ENCODE data around the gene SYT5. TPM values are rescaled to one million over a fixed set of nuclear protein-coding genes. Genes with fewer than 3 reads are reported as not detected.

SYT5 gene
- total and polyA plus RNA-seq, 9 of the 15 experiments (the other 6 are each of a cell fraction or from before 2014, with no cell fraction given), result 1.3 to 20.9 (median 8.8) TPM

DNA sequence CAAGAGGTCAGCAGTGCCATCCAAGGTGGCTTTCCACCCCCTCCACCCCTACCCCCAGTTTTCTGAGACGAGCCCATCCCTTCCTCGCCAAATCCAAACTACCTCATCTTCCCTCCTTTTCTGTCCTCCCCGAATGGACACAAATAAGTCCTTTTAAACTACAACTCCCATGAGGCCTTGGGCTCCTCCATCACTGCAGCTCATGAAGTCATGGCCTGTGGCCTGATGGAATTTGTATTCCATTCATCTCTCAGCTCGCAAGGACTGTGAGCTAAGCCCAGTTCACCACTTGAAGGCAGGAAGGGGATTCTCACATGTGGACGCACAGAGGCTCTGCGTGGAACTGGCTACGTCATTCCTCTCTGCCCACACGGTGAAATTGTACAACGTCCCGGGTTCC, 16.7 kb upstream of the SYT5 start (continued):
- TF ChIP-seq, protein P1, sequence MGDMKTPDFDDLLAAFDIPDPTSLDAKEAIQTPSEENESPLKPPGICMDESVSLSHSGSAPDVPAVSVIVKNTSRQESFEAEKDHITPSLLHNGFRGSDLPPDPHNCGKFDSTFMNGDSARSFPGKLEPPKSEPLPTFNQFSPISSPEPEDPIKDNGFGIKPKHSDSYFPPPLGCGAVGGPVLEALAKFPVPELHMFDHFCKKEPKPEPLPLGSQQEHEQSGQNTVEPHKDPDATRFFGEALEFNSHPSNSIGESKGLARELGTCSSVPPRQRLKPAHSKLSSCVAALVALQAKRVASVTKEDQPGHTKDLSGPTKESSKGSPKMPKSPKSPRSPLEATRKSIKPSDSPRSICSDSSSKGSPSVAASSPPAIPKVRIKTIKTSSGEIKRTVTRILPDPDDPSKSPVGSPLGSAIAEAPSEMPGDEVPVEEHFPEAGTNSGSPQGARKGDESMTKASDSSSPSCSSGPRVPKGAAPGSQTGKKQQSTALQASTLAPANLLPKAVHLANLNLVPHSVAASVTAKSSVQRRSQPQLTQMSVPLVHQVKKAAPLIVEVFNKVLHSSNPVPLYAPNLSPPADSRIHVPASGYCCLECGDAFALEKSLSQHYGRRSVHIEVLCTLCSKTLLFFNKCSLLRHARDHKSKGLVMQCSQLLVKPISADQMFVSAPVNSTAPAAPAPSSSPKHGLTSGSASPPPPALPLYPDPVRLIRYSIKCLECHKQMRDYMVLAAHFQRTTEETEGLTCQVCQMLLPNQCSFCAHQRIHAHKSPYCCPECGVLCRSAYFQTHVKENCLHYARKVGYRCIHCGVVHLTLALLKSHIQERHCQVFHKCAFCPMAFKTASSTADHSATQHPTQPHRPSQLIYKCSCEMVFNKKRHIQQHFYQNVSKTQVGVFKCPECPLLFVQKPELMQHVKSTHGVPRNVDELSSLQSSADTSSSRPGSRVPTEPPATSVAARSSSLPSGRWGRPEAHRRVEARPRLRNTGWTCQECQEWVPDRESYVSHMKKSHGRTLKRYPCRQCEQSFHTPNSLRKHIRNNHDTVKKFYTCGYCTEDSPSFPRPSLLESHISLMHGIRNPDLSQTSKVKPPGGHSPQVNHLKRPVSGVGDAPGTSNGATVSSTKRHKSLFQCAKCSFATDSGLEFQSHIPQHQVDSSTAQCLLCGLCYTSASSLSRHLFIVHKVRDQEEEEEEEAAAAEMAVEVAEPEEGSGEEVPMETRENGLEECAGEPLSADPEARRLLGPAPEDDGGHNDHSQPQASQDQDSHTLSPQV (IDR thresholded peaks at IDR 0.05), result no peak
- TF ChIP-seq ZNF695 (CRISPR knock-in tag; IDR thresholded peaks at IDR 0.05), result no peak
- no peak for TF ChIP-seq SRSF9 (IDR thresholded peaks at IDR 0.05; ENCODE audit: borderline replicate concordance, low read depth, low read length)
- no peak for TF ChIP-seq SIRT6 (IDR thresholded peaks at IDR 0.05; ENCODE audit: low read depth, low read length)
- peak; percentile 88 for TF ChIP-seq HCFC1 (IDR thresholded peaks at IDR 0.05; ENCODE audit: low read depth, low read length)
- peak; percentile 81 for TF ChIP-seq ZNF143 (CRISPR knock-in tag; IDR thresholded peaks at IDR 0.05)
- TF ChIP-seq ZNF23 (CRISPR knock-in tag; IDR thresholded peaks at IDR 0.05), result no peak
- TF ChIP-seq, protein P2, sequence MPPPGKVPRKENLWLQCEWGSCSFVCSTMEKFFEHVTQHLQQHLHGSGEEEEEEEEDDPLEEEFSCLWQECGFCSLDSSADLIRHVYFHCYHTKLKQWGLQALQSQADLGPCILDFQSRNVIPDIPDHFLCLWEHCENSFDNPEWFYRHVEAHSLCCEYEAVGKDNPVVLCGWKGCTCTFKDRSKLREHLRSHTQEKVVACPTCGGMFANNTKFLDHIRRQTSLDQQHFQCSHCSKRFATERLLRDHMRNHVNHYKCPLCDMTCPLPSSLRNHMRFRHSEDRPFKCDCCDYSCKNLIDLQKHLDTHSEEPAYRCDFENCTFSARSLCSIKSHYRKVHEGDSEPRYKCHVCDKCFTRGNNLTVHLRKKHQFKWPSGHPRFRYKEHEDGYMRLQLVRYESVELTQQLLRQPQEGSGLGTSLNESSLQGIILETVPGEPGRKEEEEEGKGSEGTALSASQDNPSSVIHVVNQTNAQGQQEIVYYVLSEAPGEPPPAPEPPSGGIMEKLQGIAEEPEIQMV (tag; conservative IDR thresholded peaks at IDR 0.05; ENCODE audit: low read depth), result no peak
- no peak for TF ChIP-seq SMAD3 (CRISPR knock-in tag; conservative IDR thresholded peaks at IDR 0.05)
- TF ChIP-seq MEF2D (tag; conservative IDR thresholded peaks at IDR 0.05; ENCODE audit: low read depth), result no peak
- TF ChIP-seq HOXB6 (CRISPR knock-in tag; IDR thresholded peaks at IDR 0.05; ENCODE audit: borderline replicate concordance), result no peak
- TF ChIP-seq NFATC3 (IDR thresholded peaks at IDR 0.05), result no peak
- no peak for TF ChIP-seq RFX5 (IDR thresholded peaks at IDR 0.05; ENCODE audit: low read depth, low read length)
- TF ChIP-seq HNRNPH1 (optimal IDR thresholded peaks at IDR 0.05; ENCODE audit: low read depth, low read length), result no peak
- TF ChIP-seq ILF3 (IDR thresholded peaks at IDR 0.05; ENCODE audit: borderline replicate concordance), result no peak
- TF ChIP-seq ETV5 (CRISPR knock-in tag; IDR thresholded peaks at IDR 0.05; ENCODE audit: low read depth), result no peak
- TF ChIP-seq NELFE (IDR thresholded peaks at IDR 0.05; ENCODE audit: insufficient read depth, insufficient read length), result no peak
- TF ChIP-seq SIX5 (IDR thresholded peaks at IDR 0.05; ENCODE audit: borderline replicate concordance in 1 of 2, insufficient read depth in 1 of 2, low read depth in 1 of 2, low read length in 2 of 2), result peak; percentile 74 to 84; a peak in 3 of 4 replicates
- no peak for TF ChIP-seq BRF1 (IDR thresholded peaks at IDR 0.05; ENCODE audit: borderline replicate concordance, extremely low read depth, insufficient read length)
- TF ChIP-seq CREM (IDR thresholded peaks at IDR 0.05; ENCODE audit: low read depth), result 0 out of 2 replicates have a peak, but pooled peaks have one; percentile 27
- peak in 1 of 3 experiments; percentile 56 for TF ChIP-seq YY1 (IDR thresholded peaks at IDR 0.05; ENCODE audit: borderline replicate concordance in 1 of 3, control insufficient read depth in 1 of 3, extremely low read depth in 1 of 3, insufficient read depth in 3 of 3, insufficient read length in 1 of 3, insufficient replicate concordance in 2 of 3, low read depth in 1 of 3, low read length in 2 of 3)
